ENCODE results near the gene PREX1. TPM values are rescaled to one million over a fixed set of nuclear protein-coding genes. Genes with fewer than 3 reads are reported as not detected.

The PREX1 gene
- total RNA-seq, 1 experiment from 2014 or later: 9.5 TPM

DNA sequence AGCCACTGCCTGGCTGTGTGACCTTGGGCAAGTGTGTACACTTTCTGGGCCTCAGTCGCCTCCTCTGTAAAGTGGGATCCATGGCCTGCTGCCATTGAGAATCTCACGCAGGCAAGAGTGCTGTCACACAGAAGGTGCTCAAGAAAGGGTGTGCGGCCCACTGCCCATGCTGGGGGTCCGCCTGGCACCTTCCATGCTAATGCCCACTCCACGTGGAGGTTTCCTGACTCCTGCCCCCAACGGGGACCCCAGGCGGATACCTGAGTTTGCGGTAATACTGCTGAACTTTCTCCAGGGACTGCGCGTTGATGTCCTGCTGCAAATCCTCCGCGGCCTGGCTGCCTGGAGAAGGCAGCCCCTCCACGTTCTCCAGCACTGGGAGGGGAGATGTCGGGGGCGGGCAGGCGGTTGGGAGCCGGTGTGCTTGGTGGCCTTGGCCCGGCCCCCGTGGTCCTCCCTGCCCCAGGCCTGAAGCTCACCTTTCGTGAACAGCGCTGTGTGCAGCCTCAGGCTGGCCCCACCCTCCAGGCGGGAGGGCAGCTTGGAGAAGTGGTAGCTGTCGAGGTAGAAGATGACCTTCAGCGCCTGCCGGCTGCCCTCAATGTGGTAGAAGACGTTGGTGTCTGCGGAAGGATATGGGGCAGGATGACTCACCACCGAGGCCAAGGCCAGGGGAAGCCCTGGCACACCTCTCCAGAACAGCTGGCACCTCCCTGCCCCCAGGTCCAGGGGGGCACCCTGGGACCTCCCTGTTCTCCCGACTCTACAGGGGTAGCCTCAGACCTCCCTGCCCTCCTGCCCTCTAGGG lies 195.6 kb downstream of the PREX1 start:
- H3K9me3 ChIP-seq: no peaks in the 10 kb centered on the region
- intact Hi-C loops (cut with micrococcal nuclease; ENCODE audit: unreplicated experiment): no loop called here
- H3K27me3 ChIP-seq (replicated peaks; ENCODE audit: control insufficient read depth, insufficient read depth, low read length): no peaks in the 10 kb centered on the region; the same call in 1 of the 2 replicates
- CTCF ChIA-PET: interaction anchor here (1.1 to 1.2 kb wide), 2 partner anchors 12 to 25 kb away, joined by 3 to 4 read pairs; no protein-coding TSS in a partner anchor
- Mint-ChIP-seq H3K27me3 (ENCODE audit: insufficient read depth, unreplicated experiment) (peaks cover 11% of the 10 kb centered on the region), H3K4me1 (ENCODE audit: low read depth, unreplicated experiment) (no peaks in the 10 kb centered on the region), H3K36me3 (ENCODE audit: insufficient read depth, unreplicated experiment) (no peaks in the 10 kb centered on the region), H3K9me3 (ENCODE audit: unreplicated experiment) (no peaks in the 10 kb centered on the region), H3K4me3 (ENCODE audit: unreplicated experiment) (no peak overlapping the region), H3K27ac (ENCODE audit: unreplicated experiment) (no peak overlapping the region)
- no TSS peak for BruUV-seq (replicated peaks)
- no peak overlapping the region for H3K4me3 ChIP-seq (ENCODE audit: low read depth, low read length)
- TF ChIP-seq, protein P1, sequence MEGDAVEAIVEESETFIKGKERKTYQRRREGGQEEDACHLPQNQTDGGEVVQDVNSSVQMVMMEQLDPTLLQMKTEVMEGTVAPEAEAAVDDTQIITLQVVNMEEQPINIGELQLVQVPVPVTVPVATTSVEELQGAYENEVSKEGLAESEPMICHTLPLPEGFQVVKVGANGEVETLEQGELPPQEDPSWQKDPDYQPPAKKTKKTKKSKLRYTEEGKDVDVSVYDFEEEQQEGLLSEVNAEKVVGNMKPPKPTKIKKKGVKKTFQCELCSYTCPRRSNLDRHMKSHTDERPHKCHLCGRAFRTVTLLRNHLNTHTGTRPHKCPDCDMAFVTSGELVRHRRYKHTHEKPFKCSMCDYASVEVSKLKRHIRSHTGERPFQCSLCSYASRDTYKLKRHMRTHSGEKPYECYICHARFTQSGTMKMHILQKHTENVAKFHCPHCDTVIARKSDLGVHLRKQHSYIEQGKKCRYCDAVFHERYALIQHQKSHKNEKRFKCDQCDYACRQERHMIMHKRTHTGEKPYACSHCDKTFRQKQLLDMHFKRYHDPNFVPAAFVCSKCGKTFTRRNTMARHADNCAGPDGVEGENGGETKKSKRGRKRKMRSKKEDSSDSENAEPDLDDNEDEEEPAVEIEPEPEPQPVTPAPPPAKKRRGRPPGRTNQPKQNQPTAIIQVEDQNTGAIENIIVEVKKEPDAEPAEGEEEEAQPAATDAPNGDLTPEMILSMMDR (IDR thresholded peaks at IDR 0.05; ENCODE audit: insufficient read depth in 1 of 2, low read depth in 1 of 2, low read length in 1 of 2, severe bottlenecking in 1 of 2, unreplicated experiment in 1 of 2): no peak
- POLR2A ChIA-PET: no interaction called here
- no peak for DNase-seq
- no peaks in the 10 kb centered on the region for H3K4me1 ChIP-seq
- H3K36me3 ChIP-seq (ENCODE audit: control insufficient read depth, insufficient read depth, low read length): no peaks in the 10 kb centered on the region

DNA sequence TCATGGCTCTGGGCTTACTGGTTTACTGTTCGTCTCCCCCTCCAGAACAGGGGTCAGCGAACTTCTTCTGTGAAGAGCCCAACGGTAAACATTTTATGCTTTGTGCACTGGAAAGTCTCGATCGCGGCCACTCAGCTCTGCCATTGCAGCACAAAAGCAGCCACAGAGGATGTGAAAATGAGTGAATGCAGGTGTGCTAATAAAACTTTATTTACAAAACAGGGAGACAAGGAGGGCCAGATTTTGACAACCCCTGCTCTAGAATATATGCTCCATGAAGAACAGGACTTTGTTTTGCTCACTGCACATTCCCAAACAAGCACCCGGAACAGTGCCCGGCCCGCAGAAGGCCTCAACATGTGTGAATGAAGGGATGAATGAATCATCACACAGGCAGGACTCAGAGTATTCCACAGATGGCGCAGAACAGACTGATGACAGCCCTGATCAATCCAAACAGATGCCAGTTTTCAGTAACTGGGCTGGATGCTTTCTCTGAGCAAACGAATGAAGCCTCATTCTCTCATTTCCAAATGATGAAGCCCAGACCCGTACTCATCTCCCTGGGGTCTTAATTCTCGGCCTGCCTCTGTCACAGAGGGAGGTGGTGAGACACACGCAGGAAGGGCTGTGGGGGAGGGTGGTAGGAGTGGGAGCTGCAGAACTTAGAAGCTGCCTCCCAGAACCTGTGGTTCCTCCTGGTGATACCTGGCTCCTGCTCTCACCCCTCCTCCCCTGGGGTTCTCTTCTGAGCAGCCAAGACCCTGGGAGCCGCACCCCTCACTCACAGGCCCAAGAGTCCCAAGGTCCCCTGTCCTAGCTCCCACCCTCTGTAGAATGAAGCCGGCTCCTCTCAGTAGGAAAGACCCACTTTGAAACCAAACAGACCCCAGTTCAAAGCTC lies 196.4 kb downstream of the PREX1 start:
- Histone ChIP-seq H3K36me3 (ENCODE audit: control insufficient read depth, insufficient read depth, low read length) (no peaks in the 10 kb centered on the region), H3K27me3 (replicated peaks; ENCODE audit: control insufficient read depth, insufficient read depth, low read length) (no peaks in the 10 kb centered on the region; the same call in 1 of the 2 replicates), H3K4me1 (peaks cover 4% of the 10 kb centered on the region), H3K9me3 (no peaks in the 10 kb centered on the region), H3K4me3 (ENCODE audit: low read depth, low read length) (no peak overlapping the region)
- Mint-ChIP-seq H3K9me3 (ENCODE audit: unreplicated experiment) (no peaks in the 10 kb centered on the region), H3K27me3 (ENCODE audit: insufficient read depth, unreplicated experiment) (peaks cover 11% of the 10 kb centered on the region), H3K36me3 (ENCODE audit: insufficient read depth, unreplicated experiment) (no peaks in the 10 kb centered on the region), H3K4me1 (ENCODE audit: low read depth, unreplicated experiment) (peaks cover 6% of the 10 kb centered on the region), H3K4me3 (ENCODE audit: unreplicated experiment) (no peak overlapping the region), H3K27ac (ENCODE audit: unreplicated experiment) (no peak overlapping the region)
- BruUV-seq (replicated peaks): no TSS peak
- CTCF ChIA-PET: interaction anchor here (1.2 kb wide), 1 partner anchor 11 kb away, joined by 3 read pairs; no protein-coding TSS in a partner anchor
- intact Hi-C loops (cut with micrococcal nuclease; ENCODE audit: unreplicated experiment): no loop called here
- DNase-seq: no peak
- TF ChIP-seq, protein P1 (IDR thresholded peaks at IDR 0.05; ENCODE audit: insufficient read depth in 1 of 2, low read depth in 1 of 2, low read length in 1 of 2, severe bottlenecking in 1 of 2, unreplicated experiment in 1 of 2): no peak
- POLR2A ChIA-PET: no interaction called here

DNA sequence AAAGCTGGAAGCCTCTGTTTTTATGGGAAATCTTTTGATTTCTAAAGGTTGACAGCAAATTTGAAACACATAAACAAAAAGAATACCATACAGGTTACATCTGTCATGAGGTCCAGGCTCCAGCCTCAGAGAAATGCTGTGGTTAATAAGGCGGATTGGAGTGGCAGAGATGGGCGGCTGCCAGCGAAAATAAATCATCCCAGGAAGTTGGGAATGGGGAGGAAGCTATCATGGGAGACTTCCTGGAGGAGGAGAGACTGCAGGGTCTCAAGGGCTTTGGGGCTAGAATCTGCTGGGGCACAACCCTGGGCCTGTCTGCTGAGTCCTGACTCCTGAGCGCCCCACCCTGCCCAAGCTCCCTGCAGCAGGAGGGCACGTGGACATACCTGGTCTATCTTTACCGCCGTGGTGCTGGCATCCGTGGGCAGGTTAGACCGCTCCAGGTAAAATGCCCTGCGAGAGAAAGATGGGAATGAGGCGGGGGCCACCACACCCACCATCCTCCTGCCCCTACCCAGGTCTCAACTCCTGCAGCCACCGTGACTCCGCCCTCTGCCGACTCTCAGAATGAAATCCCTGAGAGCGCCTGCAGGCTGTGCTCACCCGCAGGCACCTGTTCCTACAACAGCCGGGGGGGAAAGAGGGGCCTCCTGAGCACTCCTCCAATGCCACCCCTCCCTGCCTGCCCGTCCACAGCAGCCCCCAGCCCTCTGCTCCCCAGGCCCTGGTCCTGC lies 197.3 kb downstream of the PREX1 start:
- H3K27ac Mint-ChIP-seq (ENCODE audit: unreplicated experiment): no peak overlapping the region
- peaks cover 7% of the 10 kb centered on the region for H3K4me1 Mint-ChIP-seq (ENCODE audit: low read depth, unreplicated experiment)
- ChIA-PET CTCF (interaction anchor here (0.9 kb wide), 1 partner anchor 27 kb away, joined by 4 read pairs; no protein-coding TSS in a partner anchor), POLR2A (no interaction called here)
- Histone ChIP-seq H3K36me3 (ENCODE audit: control insufficient read depth, insufficient read depth, low read length) (no peaks in the 10 kb centered on the region), H3K4me1 (peaks cover 8% of the 10 kb centered on the region), H3K27me3 (replicated peaks; ENCODE audit: control insufficient read depth, insufficient read depth, low read length) (no peaks in the 10 kb centered on the region; the same call in 1 of the 2 replicates), H3K4me3 (ENCODE audit: low read depth, low read length) (no peak overlapping the region), H3K9me3 (no peaks in the 10 kb centered on the region)
- intact Hi-C loops (cut with micrococcal nuclease; ENCODE audit: unreplicated experiment): no loop called here
- H3K27me3 Mint-ChIP-seq (ENCODE audit: insufficient read depth, unreplicated experiment): peaks cover 9% of the 10 kb centered on the region
- no peaks in the 10 kb centered on the region for H3K9me3 Mint-ChIP-seq (ENCODE audit: unreplicated experiment)
- no peak overlapping the region for H3K4me3 Mint-ChIP-seq (ENCODE audit: unreplicated experiment)
- no peaks in the 10 kb centered on the region for H3K36me3 Mint-ChIP-seq (ENCODE audit: insufficient read depth, unreplicated experiment)
- no TSS peak for BruUV-seq (replicated peaks)
- TF ChIP-seq, protein P1 (IDR thresholded peaks at IDR 0.05; ENCODE audit: insufficient read depth in 1 of 2, low read depth in 1 of 2, low read length in 1 of 2, severe bottlenecking in 1 of 2, unreplicated experiment in 1 of 2): no peak
- no peak for DNase-seq

Measured in Caco-2 (cell line).